Small intestine (tissue), 7 donors: ENCODE measurements around the gene TRIM75. TPM values are rescaled to one million over a fixed set of nuclear protein-coding genes. Genes with fewer than 3 reads are reported as not detected.
"Not testable (repeated sequence)": the region's sequence is repeated elsewhere in the genome, so short reads cannot be mapped to it uniquely, and the experiment has no call there.

Source experiments
- DNase-seq, 2 donors: peaks; one replicate each; pipeline versions ENCODE4 v3.0.0 to v3.0.0-alpha.2; 2013
- FAIRE-seq: peaks from 2 replicates; lab custom pipeline; 2012; peaks lifted over from hg19 to GRCh38; lab: Jason Lieb, UNC
- H3K27ac ChIP-seq, 3 donors: one replicate each; pipeline ENCODE4 v1.5.1; 2013; ENCODE audit warnings: low read length in 2 of 3, mild to moderate bottlenecking in 2 of 3, control low read depth in 1 of 3, inconsistent platforms in 1 of 3, low read depth in 1 of 3, moderate library complexity in 1 of 3
- H3K27me3 ChIP-seq, 3 donors: one replicate each; pipeline ENCODE4 v1.6.1; 2013; ENCODE audit warnings: low read length in 3 of 3, inconsistent platforms in 1 of 3; ENCODE audit not compliant: control insufficient read depth in 3 of 3, insufficient read depth in 3 of 3
- H3K36me3 ChIP-seq, 3 donors: one replicate each; pipeline ENCODE4 v1.6.1; 2013; ENCODE audit warnings: low read length in 3 of 3, inconsistent platforms in 1 of 3, low read depth in 1 of 3, mild to moderate bottlenecking in 1 of 3, moderate library complexity in 1 of 3; ENCODE audit not compliant: control insufficient read depth in 3 of 3, insufficient read depth in 2 of 3
- H3K4me1 ChIP-seq, 3 donors: one replicate each; pipeline ENCODE4 v1.6.1; 2013; ENCODE audit warnings: low read length in 2 of 3, inconsistent platforms in 1 of 3, low read depth in 1 of 3, mild to moderate bottlenecking in 1 of 3, moderate library complexity in 1 of 3; ENCODE audit not compliant: control insufficient read depth in 3 of 3, insufficient read depth in 2 of 3
- H3K4me3 ChIP-seq, 3 donors: one replicate each; pipeline ENCODE4 v1.5.1; 2013; ENCODE audit warnings: low read length in 3 of 3, control low read depth in 1 of 3, inconsistent platforms in 1 of 3, low read depth in 1 of 3, mild to moderate bottlenecking in 1 of 3, moderate library complexity in 1 of 3
- H3K9me3 ChIP-seq, 2 donors: one replicate each; pipeline ENCODE4 v1.6.1; 2013; ENCODE audit warnings: low read depth in 1 of 2, low read length in 1 of 2; ENCODE audit not compliant: control insufficient read depth in 2 of 2, insufficient read depth in 1 of 2
- WGBS, 3 donors: extraction: QIAGEN DNeasy Blood & Tissue Kit; methylation state at CpG; one replicate each; pipeline ENCODE4 v1.1.7; 2013; 5-methylcytosine and 5-hydroxymethylcytosine counted together
- polyA plus RNA-seq, 4 donors: library from polyadenylated mRNA; stranded (reverse) in 3 of 4; unstranded in 1 of 4; fragments of 200-250 nt in 3 of 4; fragments of 120-200 nt in 1 of 4; gene quantifications; one replicate each; pipeline versions ENCODE4 v1.2.1 to v1.2.3, GENCODE V29; 2013
- donor health status: healthy with polysubstance abuse.
- donor health status: control.
- donor health status: control.
- donor health status: Bipolar disorder and iron deficiency.
- donor health status: healthy.

The TRIM75 gene
- polyA plus RNA-seq, 4 donors: not detected

DNA sequence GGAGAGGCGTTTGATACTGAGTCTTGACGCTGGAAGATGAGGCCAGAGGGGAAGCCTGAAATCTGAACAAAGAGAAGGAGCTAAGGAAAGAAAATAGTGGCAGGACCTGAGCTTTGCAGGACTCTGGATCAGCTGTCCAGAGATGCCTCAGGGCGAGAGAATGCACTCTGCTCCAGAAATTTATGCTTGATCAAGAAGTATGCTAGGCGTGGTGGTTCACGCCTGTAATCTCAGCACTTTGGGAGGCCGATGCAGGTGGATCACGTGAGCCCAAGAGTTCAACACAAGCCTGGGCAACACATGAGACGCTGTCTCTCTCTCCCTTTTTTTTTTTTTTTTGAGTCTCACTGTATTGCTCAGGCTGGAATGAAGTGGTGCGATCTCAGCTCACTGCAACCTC is 1.9 kb downstream of the TRIM75 start:
- Histone ChIP-seq H3K27ac (no peak overlapping the region), H3K27me3 (no peaks in the 10 kb centered on the region), H3K9me3 (no peaks in the 10 kb centered on the region), H3K36me3 (no peaks in the 10 kb centered on the region), H3K4me1 (peaks cover 0 to 4% (median 0%) of the 10 kb centered on the region in 3 donors), H3K4me3 (no peak overlapping the region)
- DNase-seq (no peak), FAIRE-seq (no peak)
- WGBS, 3 donors: 81 to 90% (median 84%) methylated on average over 9 of the region's 9 CpGs

GRCh38 chr4:165058666-165059065 is 5.0 kb downstream of the TRIM75 start:
- FAIRE-seq (no peak), DNase-seq (no peak)
- no peaks in the 10 kb centered on the region for H3K9me3 ChIP-seq

DNA sequence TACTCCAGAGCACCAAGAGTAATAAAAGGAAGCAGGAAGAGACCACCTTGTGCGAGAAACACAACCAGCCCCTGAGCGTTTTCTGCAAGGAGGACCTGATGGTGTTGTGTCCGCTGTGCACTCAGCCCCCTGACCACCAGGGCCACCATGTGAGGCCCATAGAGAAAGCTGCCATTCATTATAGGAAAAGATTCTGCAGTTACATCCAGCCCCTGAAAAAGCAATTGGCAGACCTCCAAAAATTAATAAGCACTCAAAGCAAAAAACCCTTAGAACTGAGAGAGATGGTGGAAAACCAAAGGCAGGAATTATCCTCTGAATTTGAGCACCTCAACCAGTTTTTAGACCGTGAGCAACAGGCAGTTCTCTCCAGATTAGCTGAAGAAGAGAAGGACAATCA is 5.7 kb downstream of the TRIM75 start:
- Histone ChIP-seq H3K36me3 (no peaks in the 10 kb centered on the region), H3K27me3 (no peaks in the 10 kb centered on the region), H3K9me3 (no peaks in the 10 kb centered on the region), H3K4me3 (no peak overlapping the region), H3K27ac (no peak overlapping the region), H3K4me1 (no peaks in the 10 kb centered on the region)
- DNase-seq (no peak), FAIRE-seq (no peak)
- WGBS, 3 donors: 72 to 88% (median 81%) methylated on average over 4 of the region's 4 CpGs

More at GRCh38 chr4:165058666-165059065, 5.0 kb downstream of the TRIM75 start:
- Histone ChIP-seq H3K27ac (no peak overlapping the region), H3K4me1 (no peaks in the 10 kb centered on the region), H3K4me3 (no peak overlapping the region), H3K36me3 (no peaks in the 10 kb centered on the region), H3K27me3 (no peaks in the 10 kb centered on the region)
- WGBS, 3 donors: 68 to 79% (median 79%) methylated on average over 2 of the region's 2 CpGs

GRCh38 chr4:165060938-165061337 is 7.3 kb downstream of the TRIM75 start:
- DNase-seq: no peak
- Histone ChIP-seq H3K27me3 (no peaks in the 10 kb centered on the region), H3K4me3 (no peak overlapping the region), H3K27ac (no peak overlapping the region), H3K36me3 (no peaks in the 10 kb centered on the region), H3K4me1 (no peaks in the 10 kb centered on the region), H3K9me3 (no peaks in the 10 kb centered on the region)
- no peak for FAIRE-seq
- 29 to 42% (median 37%) methylated on average over 1 of the region's 1 CpG for WGBS, 3 donors

GRCh38 chr4:165070560-165070959 is 16.9 kb downstream of the TRIM75 start:
- Histone ChIP-seq H3K27ac (no peak overlapping the region), H3K9me3 (no peaks in the 10 kb centered on the region), H3K27me3 (no peaks in the 10 kb centered on the region), H3K4me3 (no peak overlapping the region), H3K4me1 (no peaks in the 10 kb centered on the region), H3K36me3 (peaks cover 0 to 3% (median 0%) of the 10 kb centered on the region in 3 donors)
- DNase-seq (no peak), FAIRE-seq (no peak)
- WGBS, 3 donors: 21 to 61% (median 30%) methylated on average over 1 of the region's 1 CpG

DNA sequence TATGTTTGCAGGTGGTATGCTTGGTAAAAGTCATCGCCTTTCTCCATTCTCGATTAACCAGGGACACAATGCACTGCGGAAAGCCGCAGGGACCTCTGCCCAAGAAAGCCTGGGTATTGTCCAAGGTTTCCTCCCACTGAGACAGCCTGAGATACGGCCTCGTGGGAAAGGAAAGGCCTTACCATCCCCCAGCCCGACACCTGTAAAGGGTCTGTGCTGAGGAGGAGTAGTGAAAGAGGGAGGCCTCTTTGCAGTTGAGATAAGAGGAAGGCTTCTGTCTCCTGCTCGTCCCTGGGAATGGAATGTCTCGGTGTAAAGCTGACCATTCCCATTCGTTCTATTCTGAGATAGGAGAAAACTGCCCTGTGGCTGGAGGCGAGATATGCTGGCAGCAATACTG is 19.7 kb downstream of the TRIM75 start:
- H3K4me1 ChIP-seq, H3K4me3 ChIP-seq, FAIRE-seq, H3K36me3 ChIP-seq, H3K27me3 ChIP-seq, DNase-seq, H3K9me3 ChIP-seq: not testable (repeated sequence)
- 67 to 82% (median 80%) methylated on average over 11 of the region's 11 CpGs for WGBS, 3 donors
- H3K27ac ChIP-seq: peak overlapping the region in 1 of 3 donors; percentile 17

GRCh38 chr4:165077034-165077578 is 23.4 kb downstream of the TRIM75 start:
- Histone ChIP-seq H3K4me3 (no peak overlapping the region), H3K9me3 (no peaks in the 10 kb centered on the region), H3K36me3 (peaks cover 0 to 13% (median 0%) of the 10 kb centered on the region in 3 donors), H3K27me3 (no peaks in the 10 kb centered on the region), H3K27ac (no peak overlapping the region), H3K4me1 (no peaks in the 10 kb centered on the region)
- DNase-seq (no peak), FAIRE-seq (peak; percentile 62)
- WGBS, 3 donors: 69 to 79% (median 77%) methylated on average over 5 of the region's 5 CpGs

DNA sequence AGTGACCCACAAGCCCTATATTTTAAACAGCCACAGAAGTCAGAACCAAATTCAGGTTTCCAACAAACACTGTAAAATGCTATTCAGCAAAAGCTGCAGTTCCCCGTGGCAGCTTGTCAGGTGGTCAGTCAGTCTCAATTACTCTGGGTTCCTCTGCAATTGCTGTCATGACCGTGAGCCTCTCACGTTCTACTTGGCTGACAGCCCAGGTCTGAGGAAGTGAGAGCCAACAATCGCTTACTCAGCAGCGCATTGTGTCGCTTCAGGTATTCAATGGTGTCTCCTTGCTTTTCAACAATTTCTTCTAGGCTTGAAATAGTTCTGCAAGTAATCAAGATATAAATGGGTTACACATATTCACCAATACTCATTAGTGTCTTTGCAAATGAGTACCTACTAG is 25.8 kb downstream of the TRIM75 start:
- Histone ChIP-seq H3K4me1 (no peaks in the 10 kb centered on the region), H3K27me3 (no peaks in the 10 kb centered on the region), H3K27ac (peak overlapping the region in 1 of 3 donors; percentile 45), H3K36me3 (peaks cover 0 to 19% (median 0%) of the 10 kb centered on the region in 3 donors), H3K9me3 (no peaks in the 10 kb centered on the region), H3K4me3 (no peak overlapping the region)
- DNase-seq: peak; percentile 6 to 59
- WGBS, 3 donors: 40 to 50% (median 44%) methylated on average over 6 of the region's 6 CpGs
- no peak for FAIRE-seq

DNA sequence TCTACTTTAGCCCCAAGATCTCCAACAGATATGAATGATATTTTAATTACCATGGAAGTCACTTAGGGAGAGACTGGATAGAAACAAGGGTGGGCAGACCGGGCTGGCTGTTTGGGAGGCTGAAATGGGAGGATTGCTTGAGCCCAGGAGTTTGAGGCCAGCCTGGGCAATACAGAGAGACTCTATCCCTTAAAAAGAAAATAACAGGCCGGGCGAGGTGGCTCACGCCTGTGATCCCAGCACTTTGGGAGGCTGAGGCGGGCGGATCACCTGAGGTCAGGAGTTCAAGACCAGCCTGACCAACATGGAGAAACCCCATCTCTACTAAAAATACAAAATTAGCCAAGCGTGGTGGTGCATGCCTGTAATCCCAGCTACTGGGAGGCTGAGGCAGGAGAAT is 31.1 kb downstream of the TRIM75 start:
- not testable (repeated sequence) for H3K27ac ChIP-seq, H3K9me3 ChIP-seq, FAIRE-seq, DNase-seq, H3K4me1 ChIP-seq, H3K4me3 ChIP-seq, H3K27me3 ChIP-seq
- H3K36me3 ChIP-seq: peaks cover 9 to 41% (median 17%) of the 10 kb centered on the region in 3 donors
- WGBS, 3 donors: 96 to 99% (median 96%) methylated on average over 5 to 7 of the region's 7 CpGs
